SKM-1 treated with dmso at 0.1 percent for 144 hours (cell line): Measurements from ENCODE around the gene TRIM44.
"Not testable (repeated sequence)": the region's sequence is repeated elsewhere in the genome, so short reads cannot be mapped to it uniquely, and the experiment has no call there.

Experiments
- DNase-seq: peaks from one replicate; lab custom pipeline; 2025; ENCODE audit not compliant: unreplicated experiment; lab: John Stamatoyannopoulos, UW

The TRIM44 gene

DNA sequence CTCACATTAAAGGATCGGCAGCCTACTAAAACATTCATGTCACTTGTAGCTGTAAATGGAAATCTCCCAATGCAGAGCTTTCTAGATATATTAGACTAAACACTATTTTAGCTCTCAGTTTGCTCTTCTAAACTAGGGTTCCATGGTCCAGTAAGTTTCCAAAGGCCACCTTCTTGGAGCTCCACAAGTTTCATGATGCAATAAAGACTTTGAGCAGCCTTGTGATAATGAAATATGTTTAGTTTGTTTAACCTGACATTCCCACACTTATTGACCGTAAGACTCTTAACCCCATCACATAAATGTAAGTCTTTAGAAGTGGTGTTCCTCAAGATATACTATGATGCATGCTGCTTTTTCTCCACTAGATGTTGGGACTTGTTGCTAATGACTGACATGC lies 87.7 kb downstream of the TRIM44 start:
- DNase-seq, result no peak

DNA sequence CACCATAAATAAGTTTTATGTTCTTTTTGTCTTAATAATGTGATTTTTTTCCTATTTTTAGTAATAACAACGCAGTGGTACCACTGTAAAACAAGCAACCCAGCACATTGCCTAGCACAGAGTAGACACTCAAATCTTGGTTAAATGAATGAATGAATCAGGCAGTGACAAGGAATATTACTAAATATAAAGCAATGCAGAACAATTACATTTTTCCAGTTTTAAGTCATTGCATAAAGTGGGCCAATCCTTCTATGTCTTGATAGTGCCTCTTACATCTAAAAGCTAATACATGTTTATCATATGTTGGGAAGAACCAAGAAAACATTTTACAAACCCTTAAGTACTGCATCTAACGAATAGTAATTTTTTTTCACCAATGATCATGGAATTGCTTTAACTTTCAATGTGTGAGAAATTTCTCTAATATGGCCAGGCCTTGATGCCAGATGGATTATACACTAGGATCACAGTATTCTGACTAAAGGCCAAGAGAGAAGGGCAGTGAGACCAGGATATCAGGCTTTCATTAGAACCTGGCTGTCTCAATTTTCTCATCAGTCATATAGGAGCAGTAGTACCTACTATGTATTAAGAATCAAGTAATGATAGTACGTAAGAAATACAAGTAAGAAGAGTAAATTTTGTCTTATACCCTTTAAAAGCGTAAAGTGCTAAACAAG lies 88.5 kb downstream of the TRIM44 start:
- DNase-seq, result no peak

DNA sequence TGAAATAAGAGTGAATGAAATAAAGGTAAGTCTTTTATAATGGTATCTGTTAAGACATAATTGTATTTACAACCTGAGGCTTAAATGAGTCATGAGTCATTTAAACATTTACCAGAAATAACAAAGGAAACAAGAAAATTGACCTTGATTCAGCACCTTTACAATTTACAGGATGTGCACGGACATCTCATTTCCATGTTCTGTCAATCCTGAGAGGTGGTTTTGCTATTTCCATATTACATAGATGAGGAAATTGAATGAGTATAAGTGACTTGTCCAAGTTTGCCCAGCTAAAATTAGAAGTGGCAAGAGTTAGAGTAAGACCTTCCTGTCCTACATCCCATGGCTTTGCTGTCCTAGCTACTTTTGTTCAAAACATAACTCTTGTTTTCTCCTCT lies 89.1 kb downstream of the TRIM44 start:
- DNase-seq, result no peak

GRCh38 chr11:35752115-35752514 lies 89.5 kb downstream of the TRIM44 start:
- no peak for DNase-seq

GRCh38 chr11:35753573-35753972 lies 91.0 kb downstream of the TRIM44 start:
- not testable (repeated sequence) for DNase-seq

GRCh38 chr11:35759951-35760350 lies 97.4 kb downstream of the TRIM44 start:
- not testable (repeated sequence) for DNase-seq

DNA sequence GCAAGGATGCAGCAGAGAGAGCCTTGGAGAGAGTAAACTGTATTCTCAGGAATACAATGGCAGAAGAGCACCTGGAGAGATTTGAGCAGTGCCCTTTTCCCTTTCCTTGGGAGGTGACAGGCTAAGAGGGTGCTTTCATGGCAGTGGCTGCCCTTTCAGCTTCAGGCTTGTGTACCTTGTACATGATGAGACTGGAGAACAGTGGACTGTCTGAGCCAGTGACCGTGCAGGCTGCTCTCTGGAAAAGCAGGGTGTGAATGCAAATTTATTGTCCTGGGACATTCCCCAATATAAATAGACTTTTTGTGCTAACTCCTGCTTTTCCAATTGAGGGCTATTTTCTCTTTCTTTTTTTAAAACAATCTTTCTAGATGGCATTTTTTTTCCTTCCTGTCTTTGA lies 99.3 kb downstream of the TRIM44 start:
- DNase-seq, result no peak

DNA sequence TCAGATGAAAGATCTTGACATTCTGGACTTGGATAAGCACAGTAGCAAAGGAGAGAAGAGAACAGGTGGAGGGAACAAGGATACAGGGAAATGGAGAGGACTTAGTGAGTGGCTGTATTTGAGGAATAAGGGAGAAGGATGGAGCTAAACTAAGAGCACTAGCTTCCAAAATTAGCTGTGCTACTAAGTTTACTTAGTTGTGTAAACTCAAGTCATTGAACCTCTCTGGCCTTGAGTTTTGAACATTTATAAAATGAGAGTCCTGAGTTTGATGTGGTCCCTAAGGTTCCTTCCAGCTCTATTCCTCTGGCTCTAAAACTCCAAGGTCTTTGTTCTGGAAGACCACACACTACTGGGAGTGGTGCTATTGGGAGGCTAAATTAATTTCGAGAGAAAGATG lies 100.7 kb downstream of the TRIM44 start:
- DNase-seq, result no peak

GRCh38 chr11:35763765-35764164 lies 101.2 kb downstream of the TRIM44 start:
- no peak for DNase-seq

- DNase-seq, result no peak
These were observed 101.8 kb downstream of the TRIM44 start for GRCh38 chr11:35764417-35764816.

- DNase-seq, result no peak
These were observed 102.6 kb downstream of the TRIM44 start for GRCh38 chr11:35765211-35765610.

- DNase-seq, result no peak
These were observed 104.1 kb downstream of the TRIM44 start for GRCh38 chr11:35766651-35767050.

- not testable (repeated sequence) for DNase-seq
These were observed 107.8 kb downstream of the TRIM44 start for GRCh38 chr11:35770425-35770824.

DNA sequence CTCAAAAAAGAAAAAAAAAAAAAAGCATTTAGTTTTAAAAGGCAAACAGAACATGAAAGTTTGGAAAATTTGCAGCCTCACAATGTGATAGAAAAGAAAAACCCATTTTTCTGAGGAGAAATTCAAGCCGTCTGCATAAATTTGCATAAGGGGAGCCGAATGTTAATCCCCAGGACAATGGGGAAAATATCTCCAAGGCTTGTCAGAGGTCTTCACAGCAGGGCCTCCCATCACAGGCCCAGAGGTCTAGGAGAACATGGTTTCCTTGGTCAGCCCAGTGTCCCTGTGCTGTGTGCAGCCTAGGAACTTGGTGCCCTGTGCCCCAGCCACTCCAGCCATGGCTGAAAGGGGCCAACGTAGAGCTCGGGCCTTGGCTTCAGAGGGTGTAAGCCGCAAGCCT lies 109.1 kb downstream of the TRIM44 start:
- no peak for DNase-seq

- not testable (repeated sequence) for DNase-seq
These were observed 114.7 kb downstream of the TRIM44 start for GRCh38 chr11:35777241-35777640.

GRCh38 chr11:35778943-35779342 lies 116.4 kb downstream of the TRIM44 start:
- DNase-seq, result not testable (repeated sequence)

DNA sequence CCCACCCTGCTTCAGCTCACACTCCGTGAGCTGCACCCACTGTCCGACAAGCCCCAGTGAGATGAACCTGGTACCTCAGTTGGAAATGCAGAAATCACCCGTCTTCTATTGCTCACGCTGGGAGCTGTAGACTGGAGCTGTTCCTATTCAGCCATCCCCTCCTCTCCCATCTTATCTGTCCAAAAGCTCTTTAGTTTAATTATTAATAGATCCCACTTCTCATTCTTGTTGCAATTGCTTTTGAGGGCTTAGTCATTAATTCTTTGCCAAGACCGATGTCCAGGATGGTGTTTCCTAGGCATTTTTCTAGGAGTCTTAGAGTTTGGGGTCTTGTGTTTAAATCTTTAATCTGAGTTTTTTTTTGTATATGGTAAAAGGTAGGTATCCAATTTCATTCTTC lies 116.8 kb downstream of the TRIM44 start:
- DNase-seq, result no peak

DNA sequence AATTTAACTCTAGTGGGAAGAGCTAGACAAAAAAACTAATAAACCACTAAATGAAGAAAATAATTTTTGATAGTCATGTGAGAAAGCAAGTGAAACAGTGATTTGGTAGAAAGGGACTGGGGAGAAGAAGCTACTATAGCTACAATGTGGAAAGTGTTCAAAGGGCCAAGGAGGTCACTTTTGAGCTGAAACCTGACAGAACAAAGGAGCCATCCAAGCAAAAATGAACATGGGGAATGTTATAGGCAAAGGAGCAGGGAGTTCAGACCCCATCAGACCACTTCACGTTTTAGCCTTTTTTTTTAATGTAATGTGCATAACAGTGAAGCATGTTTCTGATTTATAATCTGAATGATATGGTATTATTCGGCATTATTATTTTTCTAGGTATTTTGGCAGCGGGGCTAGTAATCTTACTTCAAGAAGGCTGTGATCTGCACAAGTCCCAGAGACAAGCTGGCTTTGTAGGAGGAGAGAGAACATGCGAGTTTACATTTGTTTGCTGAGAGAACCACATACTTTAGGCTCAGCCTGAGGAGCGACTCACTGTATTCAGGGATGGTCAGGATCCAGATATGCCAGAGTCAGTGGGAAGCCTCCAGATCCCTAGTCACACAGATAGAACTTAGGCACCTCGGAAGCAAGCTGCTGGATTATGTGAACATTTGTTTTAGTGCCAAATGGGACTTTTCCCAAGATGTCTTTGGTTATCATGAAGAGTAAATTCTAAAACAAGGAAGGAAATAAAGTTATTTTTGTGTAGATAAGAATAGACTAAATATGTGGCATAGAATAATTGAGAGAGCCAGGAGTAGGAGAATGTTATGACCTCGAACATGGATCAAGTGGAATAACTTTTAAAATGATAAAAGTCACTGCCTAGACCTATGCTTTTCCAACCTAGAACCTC lies 118.6 kb downstream of the TRIM44 start:
- DNase-seq, result no peak

- no peak for DNase-seq
These were observed 119.4 kb downstream of the TRIM44 start for GRCh38 chr11:35781861-35782470.

DNA sequence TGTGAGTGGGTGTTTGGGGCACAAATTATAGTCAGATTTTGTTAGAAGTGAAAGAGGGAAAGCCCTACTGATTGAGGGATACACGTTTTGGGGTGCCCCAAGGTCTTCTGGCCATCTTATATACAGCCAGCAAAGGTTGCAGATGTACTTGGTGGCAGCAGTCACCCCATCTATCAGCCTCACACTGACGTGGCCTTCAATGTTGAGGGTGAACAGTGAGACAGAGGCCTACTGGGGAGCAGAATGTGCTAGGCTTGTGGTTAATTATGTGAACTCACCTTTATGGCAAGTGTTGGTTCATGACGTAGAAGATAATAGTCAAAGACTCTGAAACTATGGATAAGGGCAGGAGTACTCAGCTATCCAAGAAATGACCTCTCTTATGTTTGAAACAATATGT lies 121.2 kb downstream of the TRIM44 start:
- DNase-seq, result no peak

GRCh38 chr11:35784699-35785098 lies 122.1 kb downstream of the TRIM44 start:
- no peak for DNase-seq
